ENCODE measurements around the gene DNAH1.

DNA sequence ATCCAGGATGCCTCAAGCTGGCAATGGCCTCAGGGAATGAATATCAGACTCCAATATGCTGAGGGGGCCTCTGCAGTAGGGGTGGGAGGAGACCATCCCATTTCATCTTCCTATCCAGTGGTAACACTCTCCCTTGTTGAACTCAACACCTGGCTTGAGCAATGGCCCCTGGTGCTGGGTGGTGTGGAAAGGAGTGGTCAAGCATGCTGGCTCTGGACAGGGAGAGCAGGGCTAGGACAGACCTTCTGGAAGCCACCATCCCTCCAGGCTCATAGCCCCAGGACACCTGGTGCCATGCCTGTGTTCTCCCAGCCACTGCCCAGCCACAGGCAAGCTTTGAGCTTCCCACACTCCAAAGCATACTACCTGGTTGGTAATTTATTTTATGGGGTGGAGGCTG lies 9.6 kb downstream of the DNAH1 start:
- no peak for TF ChIP-seq EZH2phosphoT487 (IDR thresholded peaks at IDR 0.05; ENCODE audit: insufficient read depth, low read depth)
- TF ChIP-seq EZH2 (IDR thresholded peaks at IDR 0.05; ENCODE audit: insufficient read depth, poor library complexity, severe bottlenecking): no peak
